SW 1271 (cell line): ENCODE data around the gene KAT6B.

Source experiments
- DNase-seq, 2 experiments: peaks; one replicate each; lab custom pipeline; 2025; lab: John Stamatoyannopoulos, UW

The KAT6B gene

GRCh38 chr10:74953214-74953613 lies 126.8 kb downstream of the KAT6B start:
- no peak for DNase-seq

DNA sequence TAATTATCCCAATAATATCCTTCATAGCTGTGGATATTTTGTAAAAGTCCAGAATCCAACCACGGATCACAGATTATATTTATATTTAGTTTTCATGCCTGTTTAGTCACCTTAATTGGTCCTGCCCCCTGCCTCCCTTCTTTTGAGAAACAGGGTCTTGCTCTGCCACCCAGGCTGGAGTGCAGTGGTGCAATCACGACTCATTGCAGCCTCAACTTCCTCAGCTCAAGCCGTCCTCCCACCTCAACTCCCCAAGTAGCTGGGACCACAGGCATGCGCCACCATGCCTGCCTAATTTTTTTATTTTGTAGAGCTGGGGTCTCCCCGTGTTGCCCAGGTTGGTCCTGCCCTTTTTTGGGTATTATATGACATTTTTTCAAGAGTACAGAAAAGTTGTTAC lies 129.4 kb downstream of the KAT6B start:
- DNase-seq: no peak

- DNase-seq: no peak
Observed at GRCh38 chr10:74956555-74957111, 130.2 kb downstream of the KAT6B start.

GRCh38 chr10:74957285-74957961 lies 131.0 kb downstream of the KAT6B start:
- no peak for DNase-seq

DNA sequence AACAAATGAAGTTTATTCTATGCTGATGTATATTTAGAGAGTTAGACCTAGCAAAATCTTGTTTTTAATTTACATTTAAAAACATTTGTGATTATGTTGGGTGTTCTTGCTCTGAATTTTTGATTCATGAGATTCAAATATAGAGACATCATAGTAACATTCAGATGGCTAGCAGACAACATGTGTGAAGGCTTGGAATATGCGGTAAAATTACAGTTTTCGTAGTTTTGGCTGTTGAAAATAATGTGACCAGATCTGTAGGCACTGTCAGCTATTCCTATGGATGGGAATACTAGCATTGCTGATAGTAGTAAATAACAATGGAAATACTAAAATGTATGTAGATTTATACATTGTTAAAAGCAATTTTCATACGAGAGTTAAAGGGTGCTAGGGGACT lies 131.9 kb downstream of the KAT6B start:
- DNase-seq: no peak

DNA sequence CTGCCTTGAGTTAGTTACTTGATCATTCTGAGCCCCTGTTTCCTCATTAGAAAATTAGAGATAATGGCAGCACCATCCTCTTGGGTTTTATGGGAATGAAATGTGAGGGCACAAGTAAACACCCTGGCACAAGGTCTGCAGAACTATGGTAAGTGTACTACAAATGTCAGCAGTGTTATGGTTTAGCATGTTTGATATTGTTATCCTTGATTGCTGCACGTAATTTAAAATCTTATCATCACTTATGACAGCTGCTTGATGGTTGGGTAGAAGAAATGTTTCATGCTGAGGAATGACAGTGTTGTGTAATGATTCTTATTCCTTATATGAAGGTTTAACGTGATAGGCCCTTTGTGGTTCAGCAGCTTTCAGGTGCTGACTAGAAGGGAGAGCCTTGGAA lies 134.3 kb downstream of the KAT6B start:
- no peak for DNase-seq

DNA sequence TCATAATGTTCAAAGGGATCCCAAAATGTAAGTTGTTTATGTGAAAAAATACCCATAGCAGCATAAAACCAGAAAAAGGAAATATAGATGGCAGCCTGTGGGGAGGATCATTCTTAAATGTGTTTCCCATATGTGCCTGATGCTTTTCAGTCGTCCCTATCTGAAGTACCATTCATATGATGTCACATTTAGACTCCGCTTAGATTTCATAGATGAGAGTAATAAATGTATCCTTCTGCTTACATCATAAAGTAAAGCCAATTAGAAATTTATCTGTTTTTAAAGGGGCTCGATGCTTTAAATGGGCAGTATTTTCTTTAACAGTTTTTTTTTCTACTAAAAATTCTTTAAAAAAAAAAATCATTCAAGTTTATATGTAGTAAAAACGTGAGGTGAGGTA lies 136.1 kb downstream of the KAT6B start:
- DNase-seq: no peak

DNA sequence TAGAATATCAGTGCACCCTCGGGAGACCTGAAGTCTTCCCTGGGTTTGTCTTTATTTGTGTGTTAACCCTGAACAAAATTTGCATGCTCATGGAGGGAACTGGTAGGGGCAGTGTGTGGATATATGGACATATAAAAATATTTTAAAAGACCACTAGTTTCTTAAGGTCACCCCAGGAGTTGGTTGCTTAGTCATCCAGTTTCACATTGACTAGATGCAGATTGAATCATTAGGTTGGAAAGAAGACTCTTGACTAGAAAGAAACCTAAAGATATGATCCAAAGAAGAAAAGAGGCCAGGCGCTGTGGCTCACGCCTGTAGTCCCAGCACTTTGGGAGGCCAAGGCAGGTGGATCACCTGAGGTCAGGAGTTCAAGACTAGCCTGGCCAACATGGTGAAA lies 137.1 kb downstream of the KAT6B start:
- no peak for DNase-seq

- DNase-seq: no peak
Observed at GRCh38 chr10:74967911-74968666, 141.7 kb downstream of the KAT6B start.

DNA sequence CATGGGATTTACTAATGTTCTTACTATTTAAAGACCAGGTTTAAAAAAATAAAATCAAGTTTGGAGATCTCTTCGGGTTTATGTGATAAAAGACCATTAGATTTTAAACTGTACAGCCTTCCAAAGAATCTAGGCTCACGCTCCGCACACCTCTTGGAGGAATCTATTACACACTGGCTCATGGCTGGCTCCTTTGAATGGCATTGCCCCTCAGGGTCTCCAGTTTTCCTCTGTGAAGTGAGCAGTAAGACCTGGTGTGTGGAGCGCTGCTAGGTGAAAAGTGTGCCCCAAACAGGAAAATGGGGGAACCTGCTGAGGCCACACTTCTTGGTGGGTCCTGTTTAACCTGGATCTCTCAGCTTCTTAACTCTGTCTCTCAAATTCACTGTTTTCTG lies 142.3 kb downstream of the KAT6B start:
- DNase-seq: no peak

DNA sequence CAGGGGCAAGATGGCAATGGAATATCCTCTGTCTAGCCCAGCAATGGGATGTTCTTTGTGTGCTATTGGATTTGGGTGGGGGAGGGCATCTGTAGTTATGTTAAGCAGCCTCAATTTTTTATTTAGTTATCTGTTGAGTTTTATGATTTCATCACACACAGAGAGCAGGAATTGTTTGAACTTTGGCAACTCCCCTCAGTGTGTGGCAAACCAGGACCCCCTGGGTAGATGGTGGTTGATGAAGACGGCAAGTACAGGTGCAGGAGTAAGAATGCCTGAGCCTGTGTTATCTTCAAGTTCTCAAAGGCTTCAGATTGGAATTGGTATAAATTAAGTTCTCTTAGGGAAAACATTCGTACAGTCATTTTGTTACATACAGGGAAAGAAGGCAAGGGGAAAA lies 142.7 kb downstream of the KAT6B start:
- DNase-seq: no peak

- no peak for DNase-seq
Observed at GRCh38 chr10:74969530-74969929, 143.1 kb downstream of the KAT6B start.

GRCh38 chr10:74973741-74974392 lies 147.5 kb downstream of the KAT6B start:
- no peak for DNase-seq

GRCh38 chr10:74975758-74976157 lies 149.4 kb downstream of the KAT6B start:
- DNase-seq: no peak

DNA sequence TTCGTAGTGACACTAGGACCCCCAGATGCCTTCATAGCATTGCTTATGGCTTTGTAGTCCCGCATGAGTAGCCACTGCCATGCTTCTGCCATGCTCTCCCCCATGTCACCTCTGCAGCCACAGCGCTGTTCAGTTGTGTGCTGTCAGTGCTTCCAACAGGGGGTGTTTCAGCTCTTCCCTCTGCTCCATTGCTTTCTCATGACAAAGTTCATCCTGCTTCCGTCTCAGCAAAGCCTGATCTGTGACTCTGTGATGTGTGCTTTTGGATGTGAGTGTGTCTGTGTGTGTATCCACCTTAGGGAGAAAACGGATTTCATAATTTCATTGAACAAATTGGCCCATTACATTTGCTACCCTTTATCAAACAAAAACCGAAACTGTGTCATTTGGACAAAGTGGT lies 150.2 kb downstream of the KAT6B start:
- DNase-seq: no peak

GRCh38 chr10:74977072-74977471 lies 150.7 kb downstream of the KAT6B start:
- DNase-seq: no peak

- no peak for DNase-seq
Observed at GRCh38 chr10:74977913-74978847, 151.8 kb downstream of the KAT6B start.

DNA sequence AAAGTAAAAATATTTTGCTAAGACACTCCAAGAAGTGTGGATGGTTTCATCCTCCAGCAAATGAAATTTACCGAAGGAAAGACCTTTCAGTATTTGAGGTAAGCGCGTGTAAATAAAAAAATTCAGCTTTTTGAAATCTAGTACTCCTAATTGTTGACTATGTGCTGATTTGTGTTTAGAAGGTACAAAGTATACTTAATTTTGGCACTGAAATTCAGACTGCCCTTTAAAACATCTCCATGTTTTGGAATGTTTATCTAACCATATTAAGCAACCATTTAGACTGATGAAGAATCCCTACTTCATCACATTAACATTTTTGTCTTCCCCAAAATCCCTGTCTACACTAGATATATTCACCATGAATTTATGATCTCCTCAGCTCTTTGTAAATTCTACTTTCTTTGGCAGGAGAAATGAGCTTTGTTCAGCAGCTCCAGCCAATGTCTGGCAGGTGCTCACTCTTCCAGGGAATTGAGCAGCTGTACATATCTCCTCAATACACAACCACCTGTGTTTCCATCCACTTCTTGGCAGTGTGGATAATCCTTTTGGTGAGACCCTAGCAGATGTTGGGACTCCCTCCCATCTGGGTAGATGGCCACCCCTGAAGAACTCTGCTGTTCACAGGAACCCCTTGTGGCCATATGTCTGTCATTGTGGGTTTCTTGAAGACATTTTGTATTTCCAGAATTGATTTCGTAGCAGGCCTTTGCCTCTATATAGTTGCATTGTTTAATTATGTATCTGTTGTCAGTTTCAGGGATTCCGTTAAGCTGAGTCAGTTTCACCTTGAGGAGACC lies 155.6 kb downstream of the KAT6B start:
- no peak for DNase-seq

- DNase-seq: no peak
Observed at GRCh38 chr10:74982634-74982982, 156.2 kb downstream of the KAT6B start.

GRCh38 chr10:74983383-74983782 lies 157.0 kb downstream of the KAT6B start:
- no peak for DNase-seq
